Effector CD8-positive, alpha-beta T cell (primary cell): ENCODE results near the gene MYO7A.

ENCODE experiments used
- DNase-seq: peaks from one replicate; lab custom pipeline; 2025; lab: John Stamatoyannopoulos, UW

MYO7A gene

DNA sequence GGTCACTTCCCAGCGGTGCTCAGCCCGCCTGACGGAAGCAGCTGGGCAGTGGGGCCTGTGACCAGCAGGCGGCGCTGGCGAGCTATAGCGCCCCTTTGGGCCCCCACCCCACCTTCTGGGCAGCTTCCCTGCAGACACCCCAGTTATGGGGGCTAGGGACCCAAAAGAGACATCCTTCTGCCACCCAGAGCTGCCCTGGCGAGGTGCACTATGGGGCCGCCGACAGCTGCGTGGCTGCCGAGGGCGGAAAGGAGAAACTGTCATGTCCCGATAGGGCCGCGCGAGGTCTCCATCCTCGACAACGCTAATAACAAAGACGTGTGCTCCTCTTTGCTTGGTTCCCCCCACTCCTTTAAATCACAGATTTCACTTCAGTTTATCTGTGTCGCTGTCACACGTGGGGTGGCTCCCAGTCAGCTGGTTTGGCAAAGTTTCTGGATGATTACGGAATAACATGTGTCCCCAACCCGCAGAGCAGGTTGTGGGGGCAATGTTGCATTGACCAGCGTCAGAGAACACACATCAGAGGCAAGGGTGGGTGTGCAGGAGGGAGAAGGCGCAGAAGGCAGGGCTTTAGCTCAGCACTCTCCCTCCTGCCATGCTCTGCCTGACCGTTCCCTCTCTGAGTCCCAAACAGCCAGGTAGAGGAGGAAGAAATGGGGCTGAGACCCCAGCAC, 673 bp upstream of the MYO7A start:
- peak; percentile 49 for DNase-seq

DNA sequence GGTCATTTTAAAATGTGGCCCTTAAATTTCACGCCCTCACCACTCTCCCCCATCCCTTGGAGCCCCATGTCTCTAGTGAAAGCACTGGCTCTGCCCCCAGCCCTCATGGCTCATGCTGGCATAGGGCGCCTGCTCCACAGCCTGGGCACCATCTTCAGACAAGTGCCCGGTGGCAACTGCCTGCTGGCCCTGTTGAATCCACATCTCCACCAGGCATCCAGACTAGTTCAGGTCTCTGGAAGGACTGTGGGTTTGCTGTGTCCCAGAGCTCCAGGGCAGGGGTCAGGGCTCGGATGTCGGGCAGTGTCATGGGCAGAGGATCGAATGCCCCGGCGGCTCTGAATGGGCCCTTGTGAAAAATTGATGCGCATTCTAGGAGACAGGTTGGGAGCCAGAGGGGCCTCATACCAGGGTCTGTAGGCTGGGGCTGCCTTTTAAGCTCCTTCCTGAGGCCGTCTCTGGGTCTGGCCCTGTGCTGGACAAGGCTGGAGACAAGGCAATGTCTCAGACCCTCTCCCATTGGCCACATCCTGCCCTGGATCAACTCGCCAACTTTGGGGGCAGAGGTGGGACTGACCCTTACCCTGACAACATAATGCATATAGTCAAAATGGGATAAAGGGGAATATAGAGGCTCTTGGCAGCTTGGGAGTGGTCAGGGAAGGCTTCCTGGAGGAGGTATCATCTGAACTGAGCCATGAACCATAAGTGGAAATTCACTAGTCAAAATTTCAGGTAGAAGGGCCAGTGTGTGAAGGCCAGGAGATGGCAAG, 1.2 kb downstream of the MYO7A start:
- DNase-seq, result no peak

DNA sequence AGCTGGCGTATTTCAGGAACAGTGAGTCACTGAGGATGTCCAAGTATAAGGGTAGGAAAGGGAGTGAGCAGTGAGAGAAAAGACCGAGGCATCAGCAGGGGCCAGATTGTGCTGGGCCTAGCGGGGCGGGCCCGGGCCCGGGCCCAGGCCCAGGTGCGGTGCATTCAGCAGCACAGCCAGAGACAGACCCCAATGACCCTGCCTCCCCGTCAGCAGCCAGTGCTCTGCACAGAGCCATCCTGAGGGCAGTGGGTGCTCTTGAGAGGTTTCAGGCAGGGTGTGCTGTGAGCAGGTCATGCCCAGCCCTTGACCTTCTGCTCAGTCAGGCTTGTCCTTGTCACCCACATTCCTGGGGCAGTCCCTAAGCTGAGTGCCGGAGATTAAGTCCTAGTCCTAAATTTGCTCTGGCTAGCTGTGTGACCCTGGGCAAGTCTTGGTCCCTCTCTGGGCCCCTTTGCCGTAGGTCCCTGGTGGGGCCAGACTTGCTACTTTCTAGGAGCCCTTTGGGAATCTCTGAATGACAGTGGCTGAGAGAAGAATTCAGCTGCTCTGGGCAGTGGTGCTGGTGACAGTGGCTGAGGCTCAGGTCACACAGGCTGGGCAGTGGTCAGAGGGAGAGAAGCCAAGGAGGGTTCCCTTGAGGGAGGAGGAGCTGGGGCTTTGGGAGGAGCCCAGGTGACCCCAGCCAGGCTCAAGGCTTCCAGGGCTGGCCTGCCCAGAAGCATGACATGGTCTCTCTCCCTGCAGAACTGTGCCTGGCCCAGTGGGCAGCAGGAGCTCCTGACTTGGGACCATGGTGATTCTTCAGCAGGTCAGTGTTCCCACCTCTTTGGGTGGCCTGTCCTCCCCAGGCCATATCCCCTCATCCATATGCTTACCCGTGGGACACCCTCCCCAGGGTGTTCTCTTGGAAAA, 2.1 kb downstream of the MYO7A start:
- DNase-seq, result no peak

DNA sequence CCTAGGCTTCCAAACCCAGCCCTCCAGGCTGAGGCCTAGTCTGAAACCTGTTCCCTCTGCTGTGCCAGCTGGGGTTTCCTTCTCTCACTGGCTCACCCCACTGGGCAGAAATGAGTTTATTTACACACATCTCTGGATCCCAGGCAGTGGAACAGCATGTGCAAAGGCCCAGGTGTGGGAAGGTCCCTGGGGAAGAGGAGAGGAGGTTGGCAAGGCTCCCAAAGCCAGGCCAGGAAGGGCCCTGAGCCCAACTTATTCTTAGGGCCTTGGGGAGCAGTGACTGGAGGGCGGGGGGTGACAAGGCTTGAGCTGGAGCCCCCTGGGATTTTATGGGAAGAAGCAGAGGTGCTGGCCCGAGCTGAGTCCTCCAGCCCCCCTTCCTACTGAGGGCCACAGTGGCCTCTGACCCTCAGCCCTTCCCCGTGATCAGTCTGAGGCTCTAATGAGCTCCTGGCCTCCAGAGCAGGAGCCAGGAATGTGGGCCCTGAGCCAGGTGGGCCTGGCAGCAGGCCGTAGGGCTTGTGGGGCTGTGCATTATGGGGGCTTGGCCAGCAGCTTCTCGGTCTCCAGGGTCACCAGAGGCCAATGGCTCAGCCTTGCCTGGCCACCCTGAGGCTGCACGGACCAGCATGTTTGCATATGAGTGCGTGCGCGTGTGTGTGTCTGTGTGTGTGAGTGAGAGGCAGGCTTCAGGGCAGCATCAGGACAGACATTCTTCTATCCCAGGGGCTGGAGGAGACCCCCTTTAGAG, 2.9 kb downstream of the MYO7A start:
- DNase-seq, result no peak

DNA sequence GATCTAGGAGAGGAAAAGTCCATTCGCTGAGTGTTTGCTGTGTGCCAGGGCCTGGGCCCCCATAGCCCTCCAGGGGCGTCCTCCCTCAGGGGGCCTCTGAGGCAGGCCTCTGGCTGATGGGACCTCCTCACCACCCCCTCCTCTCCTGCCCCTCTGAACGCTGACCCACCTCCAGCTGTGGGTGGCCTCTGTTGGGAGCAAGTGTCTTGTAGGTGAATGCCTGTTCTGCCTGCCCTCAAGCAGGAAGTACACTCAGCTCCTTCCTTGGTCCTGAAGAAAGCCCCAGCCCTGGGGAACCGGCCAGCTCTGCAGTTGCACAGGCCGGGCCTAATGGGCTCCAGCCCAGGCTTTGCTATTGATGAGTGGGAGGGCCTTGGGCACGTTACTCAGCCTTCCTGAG, 3.5 kb downstream of the MYO7A start:
- DNase-seq, result no peak

GRCh38 chr11:77135069-77135468, 7.0 kb downstream of the MYO7A start:
- DNase-seq, result no peak

DNA sequence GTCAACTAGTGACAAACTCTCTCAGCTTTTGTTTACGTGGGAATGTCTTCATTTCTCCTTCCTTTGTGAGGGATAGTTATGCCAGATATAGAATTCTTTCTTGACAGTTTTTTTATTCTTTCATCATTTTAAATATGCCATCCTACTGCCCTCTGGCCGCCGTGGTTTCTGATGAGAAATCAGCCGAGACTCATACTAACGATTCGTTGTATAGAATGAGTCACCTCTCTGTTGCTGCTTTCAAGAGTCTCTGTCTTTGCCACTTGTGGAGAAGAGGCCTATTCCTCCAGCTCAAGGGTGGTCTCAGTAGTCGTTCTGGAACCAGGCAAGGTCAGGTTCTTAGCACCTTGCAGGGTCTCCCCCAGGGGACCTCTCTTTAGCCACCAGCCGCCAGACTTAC, 8.0 kb downstream of the MYO7A start:
- DNase-seq, result no peak

DNA sequence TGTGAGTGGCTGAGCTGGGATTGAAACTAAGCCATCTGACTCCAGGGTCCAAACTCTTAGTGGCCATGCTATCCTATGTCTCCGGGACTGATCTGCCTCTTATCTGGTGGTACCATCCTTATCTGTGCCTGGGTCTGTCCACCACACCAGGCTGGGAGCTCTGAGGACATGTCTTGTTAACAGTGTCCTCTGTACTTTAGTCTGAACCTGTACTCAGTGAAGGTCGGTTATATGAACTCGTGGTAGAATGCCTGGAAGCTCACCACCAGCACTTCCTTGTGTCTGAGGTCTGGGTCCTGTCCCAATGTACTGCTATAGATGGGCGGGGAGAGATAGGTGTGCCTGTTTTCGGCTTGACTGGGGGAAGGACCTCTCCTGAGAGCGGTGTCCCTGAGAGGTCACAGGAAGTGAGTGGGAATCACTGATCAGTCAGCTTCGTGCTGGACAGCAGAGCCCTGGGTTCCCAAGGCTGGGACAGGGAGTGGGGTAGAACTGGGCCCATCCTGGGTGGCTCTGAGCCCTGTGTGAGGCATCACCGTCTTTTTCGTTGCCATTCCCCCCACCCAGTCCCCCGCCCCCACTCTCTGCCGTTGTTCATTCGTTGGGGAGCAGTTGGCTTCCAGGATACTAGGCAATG, 8.9 kb downstream of the MYO7A start:
- DNase-seq, result no peak

DNA sequence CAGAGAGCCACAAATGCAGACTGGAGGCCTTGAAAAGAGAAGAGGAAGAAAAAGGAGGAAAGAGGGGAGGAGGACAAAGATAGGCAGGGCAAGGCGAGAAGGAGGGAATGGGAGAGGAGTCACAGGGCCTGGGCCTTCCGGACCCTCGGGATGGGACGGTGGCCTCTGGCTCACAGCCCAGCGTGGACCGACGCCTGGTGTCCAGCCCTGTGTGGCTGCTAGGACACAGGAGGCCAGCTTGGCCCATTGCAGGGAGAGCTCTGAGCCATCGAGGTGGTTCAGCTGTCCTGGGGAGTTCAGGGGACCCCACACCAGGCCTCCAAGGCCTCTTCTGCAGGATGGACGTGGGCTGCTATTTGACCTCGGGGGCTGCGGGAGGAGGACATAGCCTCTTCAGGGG, 9.4 kb downstream of the MYO7A start:
- DNase-seq, result no peak

- DNase-seq, result no peak
Observed at GRCh38 chr11:77138106-77138649, 10.1 kb downstream of the MYO7A start.

- DNase-seq, result no peak
Observed at GRCh38 chr11:77139201-77139600, 11.2 kb downstream of the MYO7A start.

DNA sequence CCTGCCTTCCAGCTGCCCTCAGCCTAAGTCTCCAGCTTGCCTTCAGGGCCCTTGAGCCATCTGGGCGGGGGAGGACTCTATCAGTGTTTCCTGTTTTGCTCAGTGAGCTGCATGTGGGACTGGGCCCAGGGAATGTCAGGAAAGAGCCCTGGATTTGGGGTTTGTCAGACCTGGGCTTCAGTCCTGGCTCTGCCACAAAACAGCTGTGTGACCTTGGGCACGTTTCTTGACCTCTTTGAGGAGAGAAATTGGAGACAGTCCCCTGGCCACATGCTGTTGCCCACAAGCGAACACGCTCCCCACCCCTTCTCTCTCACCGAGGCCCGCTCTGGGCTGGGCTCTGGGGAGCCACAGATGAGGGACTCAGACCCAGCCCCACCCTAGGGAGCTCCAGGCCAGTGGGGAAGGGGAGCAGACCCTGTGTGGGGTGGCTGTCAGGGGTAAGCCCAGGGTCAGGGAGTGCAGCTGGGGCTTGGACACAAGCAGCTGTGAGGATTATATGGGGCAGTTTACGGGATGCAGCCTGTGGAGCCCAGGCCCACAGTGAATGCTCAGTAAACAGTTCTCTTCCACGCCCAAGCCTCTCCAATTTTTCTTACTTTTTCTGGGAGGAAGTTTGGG, 12.3 kb downstream of the MYO7A start:
- DNase-seq, result no peak

GRCh38 chr11:77141034-77141433, 13.0 kb downstream of the MYO7A start:
- no peak for DNase-seq

GRCh38 chr11:77141475-77141874, 13.4 kb downstream of the MYO7A start:
- DNase-seq, result no peak

DNA sequence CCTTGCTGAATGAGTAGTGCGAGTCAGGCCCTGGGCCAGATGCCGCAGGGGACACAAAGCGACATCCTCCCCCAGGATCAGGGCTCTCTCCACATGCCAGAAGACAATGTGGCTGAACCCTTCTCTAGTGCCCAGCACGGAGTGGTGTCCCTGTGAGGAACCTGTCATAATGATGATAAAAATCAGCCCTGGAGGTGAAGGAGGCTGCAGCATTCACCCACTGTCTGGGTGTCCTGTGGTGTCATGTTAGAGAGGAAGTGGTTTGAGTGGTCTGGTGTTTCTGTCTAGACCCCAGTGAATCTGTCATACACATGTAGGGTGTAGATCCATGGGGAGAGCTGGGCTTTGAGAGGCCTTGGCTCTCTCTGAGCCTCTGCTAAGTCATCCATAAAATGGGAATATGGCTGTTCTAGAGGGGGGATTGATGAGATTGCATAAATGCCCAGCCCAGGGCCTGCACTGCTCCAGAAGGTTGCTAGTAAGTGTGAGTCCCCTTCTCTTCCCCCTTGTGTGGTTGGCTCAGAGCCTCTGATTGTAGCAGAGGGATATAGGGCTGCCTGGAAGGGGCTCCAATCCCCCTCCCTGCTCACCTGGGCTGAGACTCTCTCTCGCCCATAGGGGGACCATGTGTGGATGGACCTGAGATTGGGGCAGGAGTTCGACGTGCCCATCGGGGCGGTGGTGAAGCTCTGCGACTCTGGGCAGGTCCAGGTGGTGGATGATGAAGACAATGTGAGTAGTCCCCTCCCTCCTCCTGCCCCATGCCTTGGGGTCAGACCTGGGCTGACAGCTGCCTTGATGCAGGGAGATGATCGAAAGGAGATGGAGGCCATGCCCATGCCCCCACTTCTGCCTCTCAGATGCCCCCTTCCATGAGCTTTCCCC, 14.3 kb downstream of the MYO7A start:
- no peak for DNase-seq

- no peak for DNase-seq
Observed at GRCh38 chr11:77143405-77144020, 15.5 kb downstream of the MYO7A start.

GRCh38 chr11:77144196-77144856, 16.3 kb downstream of the MYO7A start:
- no peak for DNase-seq

- DNase-seq, result no peak
Observed at GRCh38 chr11:77144857-77145428, 16.9 kb downstream of the MYO7A start.
